CD4-positive, alpha-beta T cell treated with Interleukin-6 at 100 ng/mL for 8 hours (primary cell): ENCODE data around the gene DNLZ.

ENCODE experiments used
- DNase-seq: peaks from one replicate; pipeline ENCODE4 v3.0.0-alpha.2; 2020; ENCODE audit warnings: mixed read lengths, low spot score

The DNLZ gene

DNA sequence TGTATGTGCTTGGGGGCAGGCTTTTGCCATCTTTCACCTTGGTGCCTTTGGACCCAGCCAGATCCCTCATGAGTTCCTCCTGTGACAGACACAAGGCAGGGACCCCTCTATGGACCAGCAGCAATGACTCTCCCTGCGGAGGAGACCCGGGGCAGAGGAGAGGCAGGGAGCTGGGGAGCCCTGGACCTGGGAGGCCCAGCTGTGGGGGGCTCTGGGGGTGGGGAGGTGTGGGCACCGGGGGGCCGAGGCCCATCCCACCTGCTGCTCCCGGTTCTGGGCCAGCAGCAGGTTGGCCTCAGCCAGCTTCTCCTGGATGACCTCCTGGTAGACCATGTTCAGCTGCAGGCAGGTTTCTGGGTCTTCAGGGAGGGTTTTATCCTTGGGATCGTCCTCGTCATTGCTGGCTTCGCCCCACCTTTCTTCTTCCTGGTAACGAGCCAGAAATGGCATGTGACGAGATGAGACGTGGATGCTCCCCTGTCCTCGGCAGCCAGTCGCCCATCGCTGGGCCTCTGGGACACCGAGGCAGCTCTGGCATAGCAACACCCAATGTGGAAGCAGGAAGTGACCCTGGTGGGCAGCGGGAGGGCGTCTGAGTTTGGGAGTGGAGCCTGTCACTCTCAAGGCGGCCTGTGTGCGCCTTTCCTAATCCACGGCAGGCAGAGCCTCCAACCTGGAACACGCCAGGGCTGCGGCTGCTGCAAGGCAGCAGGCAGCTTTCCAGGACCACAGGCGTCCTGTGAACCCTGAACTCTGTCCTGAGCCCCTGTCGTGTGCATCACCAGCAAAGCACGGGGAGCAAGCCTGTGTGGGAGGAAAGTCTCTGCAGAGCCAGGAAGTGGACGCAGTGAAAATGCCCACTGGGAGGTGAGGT, 32.0 kb upstream of the DNLZ start:
- no peak for DNase-seq

DNA sequence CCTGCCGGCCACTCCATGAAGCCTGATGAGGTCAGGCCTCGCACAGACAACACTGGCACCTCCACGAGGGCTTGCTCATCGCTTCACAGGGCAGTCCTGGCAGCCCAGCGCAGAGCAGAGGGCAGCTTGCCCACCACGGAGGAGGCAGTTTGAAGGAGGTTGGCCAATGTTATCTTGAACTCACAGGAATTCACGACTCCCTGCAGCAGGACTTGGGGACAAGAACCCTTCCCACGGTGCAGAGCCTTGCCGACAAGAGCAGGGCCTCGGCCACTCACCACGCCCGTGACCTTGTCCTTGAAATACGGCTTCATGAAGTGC, 31.4 kb upstream of the DNLZ start:
- no peak for DNase-seq

GRCh38 chr9:136394312-136395019, 30.9 kb upstream of the DNLZ start:
- DNase-seq, result no peak

DNA sequence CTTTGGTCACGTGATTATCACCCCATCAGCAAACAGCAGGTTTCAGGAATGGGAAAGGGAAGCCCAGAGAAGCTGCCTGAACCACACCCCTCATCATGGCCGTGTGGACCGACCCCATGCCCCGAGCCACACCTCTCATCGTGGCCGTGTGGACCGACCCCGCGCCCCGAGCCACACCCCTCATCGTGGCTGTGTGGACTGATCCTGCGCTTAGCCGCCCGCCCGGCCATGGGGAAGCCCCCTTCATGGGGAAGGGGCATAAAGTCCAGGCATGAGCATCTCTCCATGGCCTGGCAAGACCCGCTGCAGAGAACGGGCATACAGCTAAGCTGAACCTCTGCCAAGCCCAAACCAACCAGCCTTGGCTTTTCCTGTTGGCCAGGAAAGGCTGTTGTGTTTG, 30.0 kb upstream of the DNLZ start:
- no peak for DNase-seq

GRCh38 chr9:136392538-136393449, 29.2 kb upstream of the DNLZ start:
- DNase-seq, result no peak

DNA sequence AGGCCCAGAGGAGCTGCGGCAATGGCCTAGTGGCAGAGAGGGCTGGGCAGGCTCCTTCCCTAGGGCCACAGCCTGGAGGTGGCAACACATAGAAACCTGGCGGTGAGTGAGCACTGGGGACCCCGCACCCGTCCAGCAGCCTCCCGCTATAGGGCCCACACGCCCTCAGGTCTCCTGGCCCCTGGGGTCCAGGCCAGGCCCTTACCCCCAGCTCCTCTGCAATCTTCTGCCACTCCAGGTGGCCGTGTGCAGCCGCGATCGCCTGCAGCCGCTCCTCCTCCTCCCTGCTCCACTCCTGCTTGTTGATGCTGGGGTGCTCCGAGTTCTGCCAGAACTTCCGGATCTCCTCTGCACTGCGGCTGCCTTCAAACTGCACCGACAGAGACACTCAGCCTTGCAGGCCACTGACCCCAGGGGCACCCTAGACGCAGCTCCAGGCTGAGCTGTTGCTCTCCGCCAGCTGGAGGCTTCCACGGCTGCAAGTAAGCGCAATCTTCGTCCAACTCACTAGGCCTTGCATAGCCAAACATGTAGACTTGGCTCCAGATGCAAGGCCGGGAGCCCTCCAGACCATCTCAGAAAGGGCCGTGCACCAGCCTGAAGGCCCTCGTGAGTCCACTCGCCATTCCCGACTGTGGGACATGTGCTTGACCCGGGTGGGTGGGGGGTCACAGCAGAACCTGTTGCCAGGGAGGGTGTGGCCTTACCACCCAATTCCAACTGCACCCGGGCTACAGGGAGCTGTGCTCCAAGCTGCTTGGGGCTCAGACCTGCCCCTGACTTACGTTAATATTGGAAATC, 28.4 kb upstream of the DNLZ start:
- DNase-seq, result no peak

DNA sequence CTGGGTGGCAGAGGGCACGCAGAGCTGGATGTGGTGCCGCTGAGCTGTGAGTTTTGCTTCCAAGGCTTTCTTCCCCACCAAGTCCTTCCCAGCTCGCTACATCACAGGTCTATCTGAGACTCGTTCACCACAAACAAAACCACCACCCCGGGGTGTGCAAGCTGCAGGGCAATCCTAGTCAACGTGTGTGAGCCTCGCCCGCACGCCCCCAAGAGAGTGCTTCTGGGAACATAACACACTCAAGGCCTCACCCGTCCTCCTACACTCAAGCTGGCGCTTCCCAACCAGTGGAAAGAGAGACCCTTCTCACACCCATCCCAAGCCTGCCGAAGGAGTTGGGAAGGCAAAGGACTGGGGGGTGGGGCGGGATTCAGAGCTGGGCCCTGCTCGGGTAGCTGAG, 25.9 kb upstream of the DNLZ start:
- DNase-seq, result no peak

DNA sequence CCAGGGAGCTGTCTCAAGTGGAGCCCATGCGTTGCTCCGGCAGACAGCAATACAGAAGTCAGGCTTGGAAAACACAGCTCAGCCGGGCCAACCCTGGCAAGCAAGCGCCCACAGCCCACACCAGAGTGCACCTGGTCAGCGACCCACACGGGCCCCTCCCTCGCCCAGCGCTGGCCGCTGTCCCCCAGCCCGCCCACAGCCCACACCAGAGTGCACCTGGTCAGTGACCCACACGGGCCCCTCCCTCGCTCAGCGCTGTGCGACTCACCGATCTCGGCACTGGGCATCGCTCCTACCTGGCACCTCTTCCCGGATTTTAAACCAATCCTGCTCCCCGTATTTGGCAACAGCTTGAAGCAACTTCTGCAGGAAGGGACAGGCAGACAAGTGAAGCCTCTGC, 23.7 kb upstream of the DNLZ start:
- no peak for DNase-seq

- DNase-seq, result no peak
Observed at GRCh38 chr9:136386018-136386417, 22.5 kb upstream of the DNLZ start.

DNA sequence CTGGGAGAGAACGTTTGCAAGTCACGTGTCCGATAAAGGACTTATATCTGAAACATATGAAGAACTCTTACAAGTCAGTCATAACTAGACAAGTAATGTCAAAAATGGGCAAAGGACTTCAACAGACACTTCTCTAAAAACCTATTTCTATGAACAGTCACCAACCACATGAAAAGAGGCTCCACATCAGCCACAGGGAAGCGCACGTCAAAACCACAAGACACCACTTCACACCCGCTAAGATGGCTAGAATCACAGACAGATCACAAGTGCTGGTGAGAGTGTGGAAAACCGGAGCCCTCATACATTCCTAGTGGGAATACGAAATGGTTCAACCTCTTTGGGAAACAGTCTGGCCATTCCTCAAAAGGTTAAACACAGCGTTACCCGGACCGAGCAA, 21.5 kb upstream of the DNLZ start:
- no peak for DNase-seq

DNA sequence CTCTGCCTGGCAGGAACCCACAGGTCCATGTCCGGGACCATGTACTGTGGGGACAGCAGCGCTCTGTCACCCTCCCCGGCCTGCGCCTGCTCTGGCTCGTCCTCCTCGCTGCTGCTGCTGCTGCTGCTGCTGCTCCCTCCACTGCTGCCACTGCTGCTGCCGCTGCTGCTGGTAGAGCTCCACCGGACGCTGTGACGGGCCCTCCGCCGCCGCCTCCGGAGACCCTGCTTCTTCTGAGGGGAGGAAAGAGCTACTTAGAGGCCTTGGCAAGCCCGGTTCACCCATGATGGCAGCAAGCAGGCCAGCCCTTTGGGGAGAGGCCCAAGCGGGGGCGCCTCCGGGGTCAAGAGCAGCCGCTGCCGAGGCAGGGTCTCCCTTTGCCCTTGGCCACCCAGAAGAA, 19.9 kb upstream of the DNLZ start:
- DNase-seq, result no peak

DNA sequence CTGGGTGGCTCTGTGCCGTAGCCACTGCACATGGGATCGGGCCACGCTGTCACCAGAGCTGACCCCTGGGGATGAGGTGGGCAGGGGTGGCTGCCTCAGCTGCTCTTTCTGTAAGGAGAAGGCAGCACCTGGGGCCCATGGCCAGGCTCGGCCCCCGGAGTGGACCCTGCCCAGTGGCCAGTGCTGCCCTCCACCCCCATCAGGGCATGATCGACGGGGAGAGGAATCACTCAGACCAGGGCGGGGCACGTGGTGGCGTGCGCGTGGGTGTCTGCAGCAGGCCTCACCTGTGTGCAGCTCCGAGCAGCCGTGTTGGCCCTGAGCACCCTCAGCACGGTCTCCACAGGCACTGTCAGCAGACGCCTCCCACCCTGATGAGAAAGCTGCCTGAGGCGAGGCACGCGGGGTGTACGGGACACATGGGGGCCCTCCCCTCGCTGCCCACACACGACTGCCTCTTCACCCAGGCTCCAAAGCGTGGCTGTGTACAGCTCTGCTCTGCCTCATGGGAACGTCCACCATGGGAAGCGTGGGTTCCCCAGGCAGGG, 18.5 kb upstream of the DNLZ start:
- DNase-seq, result no peak

DNA sequence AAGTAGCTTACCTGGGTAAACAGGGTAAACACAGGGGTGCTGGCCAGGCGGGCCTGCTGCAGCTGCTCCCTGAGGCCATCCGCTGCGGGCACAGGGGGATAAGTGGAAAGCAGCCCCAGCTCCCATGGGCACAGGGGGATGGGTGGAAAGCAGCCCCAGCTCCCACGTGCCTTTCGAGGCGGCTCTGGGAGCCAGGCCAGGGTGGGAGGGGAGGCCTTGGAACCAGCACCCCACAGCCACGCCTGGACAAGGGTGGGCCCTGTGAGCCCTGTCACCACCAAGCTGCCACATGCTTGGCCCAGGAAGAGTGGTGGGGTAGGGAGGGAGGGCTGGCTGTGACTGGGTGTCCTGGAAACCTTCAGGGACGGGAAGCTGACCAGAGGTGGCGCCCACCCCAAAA, 17.8 kb upstream of the DNLZ start:
- no peak for DNase-seq

GRCh38 chr9:136380381-136380780, 16.8 kb upstream of the DNLZ start:
- no peak for DNase-seq

DNA sequence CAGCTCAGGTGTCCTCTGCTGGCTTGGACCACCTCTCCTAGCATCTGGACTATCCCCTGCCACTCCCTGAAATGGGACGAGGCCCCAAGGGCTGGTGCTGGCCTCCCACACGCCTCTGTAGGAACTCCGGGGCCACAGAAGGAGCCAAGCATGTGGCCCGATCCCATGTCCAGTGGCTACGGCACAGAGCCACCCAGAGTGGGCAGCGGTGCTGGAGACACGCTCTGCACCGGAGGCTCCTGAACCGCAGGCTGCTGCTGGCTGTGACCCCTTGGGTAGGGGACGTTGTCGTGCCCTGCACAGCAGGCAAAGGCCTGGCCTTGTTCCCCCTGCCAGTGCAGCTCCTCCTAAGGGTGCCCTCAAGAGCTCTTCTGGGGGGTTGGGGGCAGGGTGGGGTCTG, 16.3 kb upstream of the DNLZ start:
- no peak for DNase-seq

DNA sequence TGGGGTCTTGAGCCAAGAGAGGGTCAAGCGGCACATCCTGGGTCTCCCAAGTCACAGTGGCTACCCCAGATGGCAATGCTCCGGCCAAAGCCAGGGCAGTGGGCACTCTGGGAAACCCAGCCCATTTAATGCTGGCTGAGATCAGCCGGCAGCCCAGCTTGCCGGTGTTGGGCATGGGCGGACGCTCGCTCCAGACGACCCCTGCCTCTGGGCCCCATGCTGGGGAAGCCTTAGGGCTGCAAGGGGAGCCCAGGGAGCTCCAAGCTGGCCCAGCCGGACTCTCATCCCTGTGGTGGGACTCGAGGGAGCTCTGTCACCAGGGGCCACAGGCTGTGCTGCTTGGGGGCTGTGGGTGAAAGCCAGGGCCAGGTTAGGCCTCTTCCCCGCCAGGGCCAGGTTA, 15.9 kb upstream of the DNLZ start:
- no peak for DNase-seq

- no peak for DNase-seq
Observed at GRCh38 chr9:136379003-136379287, 15.4 kb upstream of the DNLZ start.

GRCh38 chr9:136378170-136379002, 14.8 kb upstream of the DNLZ start:
- no peak for DNase-seq

GRCh38 chr9:136377341-136378169, 14.0 kb upstream of the DNLZ start:
- no peak for DNase-seq

GRCh38 chr9:136376457-136376856, 12.9 kb upstream of the DNLZ start:
- DNase-seq, result no peak
